Stomach (tissue), 9 donors: ENCODE measurements around the gene NAV2. TPM values are rescaled to one million over a fixed set of nuclear protein-coding genes. Genes with fewer than 3 reads are reported as not detected.

Experiments used
- DNase-seq, 2 donors: peaks; one replicate each; pipeline versions ENCODE4 v3.0.0 to v3.0.0-alpha.2; 2013 to 2019
- H3K27ac ChIP-seq, 5 donors: fragments of 200-600 bp in 4 of 5; sonication (generic) in 4 of 5; one replicate each; pipeline ENCODE4 v1.5.1; 2013 to 2019; ENCODE audit warnings: mild to moderate bottlenecking in 1 of 5, moderate library complexity in 1 of 5
- H3K27me3 ChIP-seq, 3 donors: fragments of 200-600 bp; sonication (generic); one replicate each; pipeline ENCODE4 v1.5.1; 2017 to 2019; ENCODE audit warnings: mixed run types in 1 of 3
- H3K36me3 ChIP-seq, 4 donors: fragments of 200-600 bp; sonication (generic); 1 replicate in 3 of 4; 2 replicates in 1 of 4; pipeline ENCODE4 v1.5.1; 2016 to 2019
- H3K4me1 ChIP-seq, 4 donors: fragments of 200-600 bp; sonication (generic); one replicate each; pipeline ENCODE4 v1.5.1; 2016 to 2019
- H3K4me3 ChIP-seq, 4 donors: fragments of 200-600 bp; sonication (generic) in 3 of 4; one replicate each; pipeline ENCODE4 v1.5.1; 2016 to 2019; ENCODE audit warnings: mild to moderate bottlenecking in 1 of 4
- H3K9me3 ChIP-seq, 4 donors: fragments of 200-600 bp; sonication (generic); one replicate each; pipeline ENCODE4 v1.5.1; 2016 to 2019
- CTCF ChIP-seq, 7 experiments: fragments of 450-650 bp in 4 of 7; fragments of 200-600 bp in 3 of 7; sonication (generic) in 3 of 7; IDR thresholded peaks; one replicate each; pipeline ENCODE4 v1.5.1; 2016 to 2019; ENCODE audit warnings: antibody characterized with exemption in 7 of 7, control low read depth in 2 of 7, mild to moderate bottlenecking in 1 of 7
- EP300 ChIP-seq: sonication (generic); formaldehyde crosslinking; IDR thresholded peaks from one replicate; pipeline ENCODE4 v1.6.1; 2017; ENCODE audit warnings: antibody characterized with exemption
- POLR2A ChIP-seq, 4 donors: fragments of 450-650 bp; IDR thresholded peaks; one replicate each; pipeline ENCODE4 v1.6.1; 2016; ENCODE audit warnings: antibody characterized with exemption in 4 of 4, control low read depth in 2 of 4, mild to moderate bottlenecking in 1 of 4, moderate library complexity in 1 of 4
- POLR2AphosphoS5 ChIP-seq, 3 donors: sonication (generic); formaldehyde crosslinking; IDR thresholded peaks; one replicate each; pipeline ENCODE4 v1.6.1; 2016; ENCODE audit warnings: antibody characterized with exemption in 3 of 3
- WGBS, 5 donors: extraction: QIAGEN DNeasy Blood & Tissue Kit in 3 of 5; methylation state at CpG; one replicate each; pipeline versions ENCODE4 v1.1.5 to v1.1.7; 2013 to 2018; 5-methylcytosine and 5-hydroxymethylcytosine counted together
- intact Hi-C: fragments of 100-400 bp; cut with DNase I; formaldehyde crosslinking; loops from one replicate; pipeline ENCODE4 v1.15.1; 2023; ENCODE audit warnings: low total_unique reads
- polyA plus RNA-seq, 3 donors: library from polyadenylated mRNA; stranded (reverse); fragments of 200-250 nt; gene quantifications; one replicate each; pipeline ENCODE4 v1.2.3, GENCODE V29; 2013
- total RNA-seq, 5 donors: library from RNA; depleted of rRNA; stranded (reverse); fragments of >200 nt; gene quantifications; one replicate each; pipeline versions ENCODE4 v1.1.0 to v1.2.3, GENCODE V29; 2014 to 2016
- donor health status: healthy with polysubstance abuse.
- donor health status: Bipolar disorder and iron deficiency.
- donor health status: healthy.

NAV2 gene
- total and polyA plus RNA-seq, 8 donors, result 1.8 to 92.4 (median 7.9) TPM

- H3K4me1 ChIP-seq, result no peaks in the 10 kb centered on the region
- H3K27me3 ChIP-seq, result no peaks in the 10 kb centered on the region
- WGBS, 5 donors, result 91 to 97% (median 93%) methylated on average over 7 of the region's 7 CpGs
- no peak overlapping the region for H3K4me3 ChIP-seq
- no peak for DNase-seq
- TF ChIP-seq POLR2AphosphoS5 (IDR thresholded peaks at IDR 0.05), result no peak
- no peak for TF ChIP-seq EP300
- no peak for TF ChIP-seq POLR2A (IDR thresholded peaks at IDR 0.05)
- TF ChIP-seq CTCF (IDR thresholded peaks at IDR 0.05), result no peak
- peaks cover 43 to 94% (median 83%) of the 10 kb centered on the region in 4 donors for H3K36me3 ChIP-seq
- intact Hi-C loops, result no loop called here
- no peak overlapping the region for H3K27ac ChIP-seq
- no peaks in the 10 kb centered on the region for H3K9me3 ChIP-seq
These were observed 390.6 kb downstream of the NAV2 start for GRCh38 chr11:20103281-20103680.

GRCh38 chr11:20105427-20105826 lies 392.8 kb downstream of the NAV2 start:
- DNase-seq, result no peak
- H3K9me3 ChIP-seq, result no peaks in the 10 kb centered on the region
- peaks cover 32 to 93% (median 84%) of the 10 kb centered on the region in 4 donors for H3K36me3 ChIP-seq
- no peak overlapping the region for H3K4me3 ChIP-seq
- TF ChIP-seq POLR2AphosphoS5 (IDR thresholded peaks at IDR 0.05), result no peak
- no peak for TF ChIP-seq EP300
- TF ChIP-seq CTCF (IDR thresholded peaks at IDR 0.05), result no peak
- no peak for TF ChIP-seq POLR2A (IDR thresholded peaks at IDR 0.05)
- H3K27me3 ChIP-seq, result no peaks in the 10 kb centered on the region
- intact Hi-C loops, result no loop called here
- H3K27ac ChIP-seq, result no peak overlapping the region
- WGBS, 5 donors, result 93 to 96% (median 95%) methylated on average over 10 of the region's 10 CpGs
- H3K4me1 ChIP-seq, result peaks cover 0 to under 1% (median under 1%) of the 10 kb centered on the region in 4 donors

- Histone ChIP-seq H3K27me3 (no peaks in the 10 kb centered on the region), H3K36me3 (peaks cover 6 to 60% (median 47%) of the 10 kb centered on the region in 4 donors), H3K9me3 (no peaks in the 10 kb centered on the region), H3K4me1 (peaks cover 17 to 30% (median 24%) of the 10 kb centered on the region in 4 donors), H3K4me3 (no peak overlapping the region), H3K27ac (peak overlapping the region in 2 of 5 donors; percentile 84)
- intact Hi-C loops, result no loop called here
- no peak for TF ChIP-seq EP300
- TF ChIP-seq POLR2AphosphoS5 (IDR thresholded peaks at IDR 0.05), result no peak
- no peak for TF ChIP-seq CTCF (IDR thresholded peaks at IDR 0.05)
- no peak for TF ChIP-seq POLR2A (IDR thresholded peaks at IDR 0.05)
- WGBS, 5 donors, result 89 to 96% (median 94%) methylated on average over 8 to 9 of the region's 9 CpGs
- DNase-seq, result no peak
These were observed 397.3 kb downstream of the NAV2 start for GRCh38 chr11:20109731-20110445.

GRCh38 chr11:20110908-20111669 lies 398.5 kb downstream of the NAV2 start:
- no peak overlapping the region for H3K4me3 ChIP-seq
- intact Hi-C loops, result no loop called here
- DNase-seq, result peak; percentile 58 to 77
- peaks cover 17 to 34% (median 24%) of the 10 kb centered on the region in 4 donors for H3K4me1 ChIP-seq
- peaks cover 0 to 55% (median 45%) of the 10 kb centered on the region in 4 donors for H3K36me3 ChIP-seq
- H3K27me3 ChIP-seq, result no peaks in the 10 kb centered on the region
- peak overlapping the region in 3 of 5 donors; percentile 84 for H3K27ac ChIP-seq
- TF ChIP-seq EP300 (no peak), POLR2A (IDR thresholded peaks at IDR 0.05) (no peak), CTCF (IDR thresholded peaks at IDR 0.05) (peak in 5 of 7 experiments; percentile 58 to 86 (median 75)), POLR2AphosphoS5 (IDR thresholded peaks at IDR 0.05) (peak in 1 of 3 donors; percentile 19)
- 18 to 27% (median 22%) methylated on average over 7 to 8 of the region's 8 CpGs for WGBS, 5 donors
- H3K9me3 ChIP-seq, result no peaks in the 10 kb centered on the region
